ENCODE data around the gene ZFPL1.
A peak's percentile ranks its signal among the peaks of the same experiment; 100 is the strongest.

Gene ZFPL1

DNA sequence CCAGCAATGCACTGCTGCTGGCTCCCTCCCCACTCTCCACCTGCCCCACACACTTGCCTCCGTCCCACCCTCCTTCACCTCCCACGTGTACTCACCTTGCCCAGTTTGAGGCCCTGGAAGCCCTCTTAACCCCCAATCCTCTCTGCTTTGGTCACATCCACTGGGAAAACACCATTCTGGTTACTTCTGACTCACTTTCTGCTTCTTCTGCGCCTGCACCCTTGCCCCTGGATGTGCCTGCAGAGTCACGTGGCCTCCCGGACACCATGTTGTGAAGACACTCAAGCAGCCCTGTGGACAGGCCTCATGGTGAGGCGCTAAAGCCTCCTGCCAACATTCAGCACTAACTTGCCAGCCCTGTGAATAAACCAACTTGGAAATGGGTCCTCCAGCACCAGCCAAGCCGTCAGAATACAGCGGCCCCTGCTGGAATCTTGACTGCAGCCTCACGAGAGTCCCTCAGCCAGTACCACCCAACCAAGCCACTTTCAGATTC lies 23.1 kb upstream of the ZFPL1 start:
- no peak for DNase-seq

DNA sequence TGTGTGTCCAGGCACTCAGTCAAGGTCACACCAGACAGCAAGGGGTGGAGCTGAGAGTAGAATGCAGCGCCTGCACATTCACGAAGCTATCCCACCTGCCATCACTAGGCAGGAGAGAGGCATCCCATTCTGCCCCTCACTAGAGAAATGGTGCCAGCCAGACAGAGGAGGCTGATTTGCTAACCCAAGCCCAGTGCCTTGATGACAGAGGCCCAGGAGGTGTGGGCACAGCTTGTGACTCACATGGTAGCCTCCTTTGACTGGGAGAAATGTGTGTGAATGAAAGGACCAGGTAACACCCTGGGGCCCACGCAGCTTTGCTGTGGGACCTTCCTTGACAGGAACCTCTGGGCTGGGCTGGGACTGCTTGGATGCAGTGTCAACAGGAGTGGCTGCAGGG lies 20.5 kb upstream of the ZFPL1 start:
- DNase-seq, result no peak

DNA sequence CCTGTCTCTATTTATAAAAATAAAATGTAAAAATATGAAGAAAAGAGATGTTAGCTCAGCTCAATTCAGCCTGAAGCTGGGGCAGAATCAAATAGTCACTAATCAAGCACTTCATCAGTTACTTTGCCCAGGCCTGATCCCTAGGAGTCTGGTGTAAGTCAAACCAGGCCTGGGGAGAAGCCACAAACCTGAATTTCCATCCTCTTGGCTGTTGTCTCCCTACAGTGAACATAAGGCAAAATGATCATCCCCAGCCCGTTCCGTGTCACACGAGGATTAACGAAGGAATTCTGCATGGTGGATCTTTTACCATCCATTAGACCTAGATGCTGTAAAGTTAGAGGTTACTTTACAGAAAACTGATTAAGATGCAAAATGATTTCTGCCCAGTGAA lies 19.2 kb upstream of the ZFPL1 start:
- no peak for DNase-seq

DNA sequence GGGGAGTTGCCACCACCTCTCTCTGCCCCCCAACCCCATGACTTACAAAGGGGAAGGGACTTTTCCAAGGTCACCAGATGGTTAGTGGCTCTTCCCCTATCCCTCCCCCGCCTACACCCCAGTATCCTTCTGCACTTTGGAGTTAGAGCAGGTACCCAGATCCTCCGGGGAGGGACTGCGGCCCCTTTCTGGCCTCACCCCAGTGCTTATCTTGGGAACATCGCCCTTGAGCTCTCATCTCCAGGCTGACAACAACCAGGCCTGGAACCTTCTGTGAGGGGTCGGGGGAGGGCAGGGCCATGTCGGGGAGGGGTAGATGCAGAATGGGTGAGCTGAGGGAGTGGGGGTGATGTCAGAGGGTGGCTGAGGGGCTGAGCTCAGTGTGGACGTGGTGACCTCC lies 18.2 kb upstream of the ZFPL1 start:
- DNase-seq, result no peak

DNA sequence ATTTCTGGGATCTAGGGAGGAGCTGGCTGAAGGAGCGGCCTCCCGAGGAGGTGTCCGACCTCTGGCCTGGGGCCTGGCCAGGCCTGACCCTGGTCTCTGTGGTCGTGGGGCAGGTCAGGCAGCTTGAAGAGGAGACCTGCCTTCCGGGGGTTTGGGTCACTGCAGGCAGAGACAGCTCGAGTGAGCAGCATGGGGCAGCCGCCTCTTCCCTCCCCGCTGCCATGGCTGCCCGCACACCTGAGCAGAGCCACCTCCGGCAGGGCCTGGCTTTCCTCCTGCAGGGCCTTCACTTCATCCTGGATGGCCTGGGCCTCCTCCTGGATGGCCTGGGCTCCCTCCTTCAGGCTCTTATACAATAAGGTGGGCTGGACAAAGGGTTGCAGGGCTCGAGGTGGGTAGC lies 17.7 kb upstream of the ZFPL1 start:
- DNase-seq, result no peak

DNA sequence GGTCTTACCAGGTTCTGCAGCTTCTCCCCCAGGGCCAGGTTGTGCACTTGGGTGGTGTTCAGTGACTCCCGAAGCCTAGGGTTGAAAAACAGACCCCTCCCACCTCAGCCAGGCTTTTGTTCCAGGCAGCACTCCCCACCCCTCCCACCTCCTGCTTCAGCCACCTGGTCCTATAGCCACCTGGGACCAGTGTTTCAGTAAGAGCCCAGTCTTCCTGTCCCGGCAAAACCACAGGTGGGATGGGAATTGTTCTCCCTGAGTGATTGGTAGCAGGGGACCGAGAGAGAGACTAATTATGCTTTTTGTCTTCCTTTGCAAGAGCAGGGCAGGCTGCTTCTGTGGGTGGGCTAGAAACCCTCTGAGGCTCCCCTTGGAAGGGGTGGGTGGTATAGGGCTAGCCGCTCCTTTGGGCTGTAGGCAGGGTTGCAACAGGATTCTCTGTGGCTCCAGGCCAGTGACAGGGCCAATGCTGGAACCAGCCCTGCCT lies 17.2 kb upstream of the ZFPL1 start:
- no peak for DNase-seq

DNA sequence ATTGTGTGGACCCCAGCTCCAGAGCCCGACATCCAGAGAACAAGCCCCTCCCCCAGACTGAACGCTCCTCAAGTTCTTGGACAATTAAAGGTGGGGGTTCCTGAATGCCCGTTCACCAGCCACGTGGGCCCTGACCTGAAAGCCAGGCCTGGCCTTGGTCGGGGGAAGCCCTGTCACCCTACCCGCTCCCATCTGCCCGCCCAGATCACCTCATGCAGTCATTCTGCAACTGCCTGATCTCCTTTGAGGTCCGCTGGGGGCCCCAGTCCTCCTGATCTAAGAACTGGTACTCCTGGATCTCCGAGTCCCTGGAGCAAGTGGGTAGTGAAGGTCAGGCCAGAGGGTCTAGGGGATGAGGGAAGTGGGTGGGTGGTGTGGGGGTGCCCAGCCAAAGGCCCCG lies 16.6 kb upstream of the ZFPL1 start:
- no peak for DNase-seq

DNA sequence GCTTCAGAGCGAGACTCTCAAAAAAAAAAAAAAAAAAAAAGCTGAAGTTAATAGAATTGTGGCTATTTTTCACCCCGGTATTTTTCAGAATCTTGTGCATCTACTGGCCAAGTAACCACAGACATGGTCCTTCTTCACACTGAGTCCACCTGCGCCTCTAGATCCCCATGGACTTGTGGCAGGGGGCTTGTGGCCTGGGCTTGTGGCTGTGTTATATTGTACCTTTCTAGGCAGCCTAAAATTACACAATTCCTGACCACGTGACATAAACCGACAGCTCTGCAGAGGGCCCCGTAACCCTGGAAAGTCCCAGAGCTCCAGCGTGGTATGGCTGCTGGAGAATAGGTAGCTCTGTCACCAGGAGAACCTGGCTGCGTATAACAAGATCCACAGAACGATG lies 14.8 kb upstream of the ZFPL1 start:
- peak; percentile 37 for DNase-seq

DNA sequence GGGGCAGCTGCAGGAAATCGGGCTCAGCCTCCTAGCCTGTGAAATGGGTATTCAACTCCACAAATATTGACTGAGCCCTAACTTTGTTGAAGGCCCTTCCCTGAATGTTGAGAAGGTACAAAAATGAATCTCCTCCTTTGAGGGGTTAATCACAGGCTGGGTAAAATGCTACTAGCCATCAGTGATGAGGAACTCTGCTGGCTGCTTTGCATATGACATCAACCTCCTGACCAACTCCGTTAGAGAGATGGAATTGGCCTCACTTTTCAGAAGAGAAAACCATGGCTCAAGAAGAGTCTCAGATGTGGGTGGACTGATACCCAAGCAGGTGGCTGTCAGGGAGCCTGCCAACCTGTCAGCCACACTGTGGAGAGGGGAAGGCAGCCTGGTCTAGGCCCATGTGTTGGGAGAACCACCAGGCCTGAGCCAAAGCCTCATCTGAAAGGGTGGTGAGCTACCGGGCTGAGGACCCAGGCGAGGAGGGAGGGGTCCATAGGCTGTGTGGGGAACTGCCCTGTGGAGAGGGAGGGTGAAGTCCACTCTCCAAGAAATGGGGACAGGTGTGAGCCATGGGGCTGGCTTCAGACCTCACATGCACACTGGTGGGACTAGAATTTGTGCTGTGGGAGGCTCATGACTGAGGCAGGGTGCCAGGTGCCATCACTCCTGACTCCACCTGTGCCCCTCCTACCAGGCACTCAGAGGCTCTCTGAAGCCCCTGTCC lies 12.0 kb upstream of the ZFPL1 start:
- DNase-seq, result no peak

DNA sequence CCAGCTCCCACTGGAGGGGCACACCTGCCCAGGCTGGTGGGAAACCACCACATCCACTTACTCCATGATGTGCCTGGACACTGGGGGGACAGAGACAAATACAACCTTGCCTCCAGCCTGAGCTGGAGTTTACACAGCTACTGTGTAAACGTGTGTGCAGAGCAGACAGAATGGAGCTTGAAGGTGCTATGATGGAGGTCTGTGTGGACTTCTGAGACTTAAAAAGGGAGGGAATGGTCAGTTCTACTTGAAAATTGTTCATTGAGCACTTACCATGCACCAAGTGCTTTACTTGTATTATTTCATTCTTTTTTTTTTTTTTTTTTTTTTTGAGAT lies 11.4 kb upstream of the ZFPL1 start:
- DNase-seq, result no peak

DNA sequence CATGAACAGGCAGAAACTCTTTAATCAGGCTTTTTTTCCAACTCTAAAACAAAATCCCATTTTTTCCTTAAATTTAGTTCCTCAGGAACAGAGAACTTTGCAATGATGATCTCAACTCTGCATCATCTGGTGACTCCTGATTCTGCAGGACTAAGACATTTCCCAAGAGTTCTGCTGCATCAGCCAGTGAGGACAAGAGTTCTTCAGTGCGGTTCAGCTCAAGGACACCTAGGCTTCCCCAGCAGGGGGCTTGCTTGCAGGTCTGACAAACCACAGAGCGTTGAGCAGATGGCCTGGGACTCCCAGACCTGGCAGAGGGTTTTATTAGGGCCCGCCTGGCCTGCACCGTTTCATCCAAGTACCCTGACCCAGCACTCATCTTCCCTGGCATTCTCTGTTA lies 6.6 kb upstream of the ZFPL1 start:
- no peak for DNase-seq

DNA sequence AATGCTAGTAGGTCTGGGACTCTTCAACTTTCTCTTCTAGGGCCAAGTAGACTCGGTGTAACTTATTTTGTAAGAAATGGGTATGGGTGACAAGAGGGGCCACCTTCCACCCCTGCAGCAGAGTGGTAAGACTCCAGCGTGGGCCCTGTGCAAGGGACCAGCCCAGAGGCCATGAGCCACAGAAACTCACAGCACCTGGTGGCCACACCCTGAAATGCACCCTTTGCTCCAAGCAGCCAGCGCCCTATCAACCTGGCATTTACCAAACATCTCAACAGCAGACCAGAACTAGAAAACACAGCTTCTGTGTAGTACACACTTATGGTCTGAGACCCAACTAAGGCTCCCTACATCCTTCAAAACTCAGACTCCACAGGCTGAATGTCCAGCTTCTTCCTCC lies 5.9 kb upstream of the ZFPL1 start:
- DNase-seq, result peak; percentile 71

DNA sequence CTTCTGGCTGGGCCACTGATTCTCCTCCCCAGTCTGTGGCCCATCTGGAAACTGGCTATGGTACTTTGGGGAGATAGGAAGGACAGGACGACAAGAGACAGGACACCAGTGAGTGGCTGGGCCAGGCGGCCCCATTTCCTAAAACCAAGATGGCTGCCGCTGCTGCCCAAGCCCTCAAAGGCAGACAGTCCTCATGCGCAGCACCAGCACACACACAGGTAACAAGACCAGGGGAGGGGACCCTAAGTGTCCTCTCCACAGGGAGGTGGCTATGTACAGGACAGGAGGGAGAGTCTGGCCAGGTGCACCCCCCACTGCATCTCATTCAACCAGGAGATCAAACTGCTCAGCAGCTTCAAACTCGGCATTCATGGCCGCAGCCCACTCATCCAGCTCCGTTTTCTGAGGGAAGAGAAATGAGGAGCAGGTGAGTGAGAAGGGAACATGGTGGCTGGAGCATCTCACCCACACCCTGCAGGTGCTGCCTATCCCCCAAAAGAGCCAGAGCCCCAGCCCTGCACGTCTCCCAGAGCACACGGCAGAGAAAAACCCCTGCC lies 5.2 kb upstream of the ZFPL1 start:
- DNase-seq, result no peak

DNA sequence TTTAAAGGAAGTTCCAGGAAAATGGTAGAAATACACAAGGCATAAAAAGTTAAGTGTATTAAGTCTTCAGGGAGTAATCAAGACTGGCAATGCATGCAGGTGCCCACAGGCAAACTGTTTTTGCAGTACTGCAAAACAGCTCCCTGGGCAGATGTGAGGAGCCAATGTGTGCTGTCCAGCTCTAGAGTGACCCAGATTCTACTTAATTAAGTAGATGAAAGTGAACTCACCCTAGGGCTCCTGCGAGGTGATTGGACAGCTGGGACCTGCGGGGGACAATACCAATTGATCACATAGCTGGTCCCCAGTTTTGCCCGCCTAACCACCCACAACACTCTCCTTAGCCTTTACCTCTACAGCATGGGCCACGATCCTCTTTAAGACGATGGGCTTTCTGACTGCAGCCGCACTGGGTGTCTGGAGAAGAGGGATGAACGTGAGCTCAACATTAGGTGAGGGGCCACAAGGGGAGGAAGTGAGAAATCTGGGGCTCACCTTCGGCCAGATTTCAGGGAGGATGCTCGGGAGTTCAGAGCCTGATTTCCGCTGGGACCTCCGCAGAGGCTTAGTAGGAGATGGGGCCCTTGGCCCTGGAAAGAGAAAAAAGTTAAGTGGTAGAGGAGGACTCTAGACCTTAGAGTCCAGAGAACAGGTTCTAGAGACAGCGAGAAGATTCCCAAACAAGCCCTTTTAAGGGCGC lies 738 bp upstream of the ZFPL1 start:
- DNase-seq, result no peak

DNA sequence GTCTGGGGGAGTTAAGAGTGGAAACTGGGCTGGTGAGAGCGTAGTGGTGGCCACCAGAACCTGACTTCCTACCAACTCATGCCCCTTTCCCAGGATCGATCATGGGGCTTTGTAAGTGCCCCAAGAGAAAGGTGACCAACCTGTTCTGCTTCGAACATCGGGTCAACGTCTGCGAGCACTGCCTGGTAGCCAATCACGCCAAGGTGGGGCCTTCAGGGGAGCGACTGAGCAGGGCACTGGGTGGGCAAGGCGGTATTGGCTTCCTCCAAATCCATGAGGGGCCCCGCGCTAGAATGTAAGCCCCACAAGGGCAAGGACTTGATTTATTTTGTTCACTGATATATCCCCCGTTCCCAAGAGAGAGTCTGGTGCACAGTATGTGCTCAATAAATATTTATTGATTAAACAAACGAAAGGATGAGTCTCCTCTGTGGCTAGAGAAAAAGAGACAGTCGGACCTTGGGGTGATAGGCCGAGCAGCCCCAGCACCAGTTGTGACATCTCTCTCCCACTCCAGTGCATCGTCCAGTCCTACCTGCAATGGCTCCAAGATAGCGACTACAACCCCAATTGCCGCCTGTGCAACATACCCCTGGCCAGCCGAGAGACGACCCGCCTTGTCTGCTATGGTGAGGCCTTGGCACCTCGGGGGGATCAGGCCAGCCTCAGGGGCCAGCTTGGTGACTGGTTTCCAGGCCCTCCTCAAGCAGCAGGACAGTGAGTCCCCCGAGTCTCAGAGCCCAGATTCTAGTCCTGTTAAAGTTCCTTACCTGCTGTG lies 765 bp downstream of the ZFPL1 start:
- no peak for DNase-seq

DNA sequence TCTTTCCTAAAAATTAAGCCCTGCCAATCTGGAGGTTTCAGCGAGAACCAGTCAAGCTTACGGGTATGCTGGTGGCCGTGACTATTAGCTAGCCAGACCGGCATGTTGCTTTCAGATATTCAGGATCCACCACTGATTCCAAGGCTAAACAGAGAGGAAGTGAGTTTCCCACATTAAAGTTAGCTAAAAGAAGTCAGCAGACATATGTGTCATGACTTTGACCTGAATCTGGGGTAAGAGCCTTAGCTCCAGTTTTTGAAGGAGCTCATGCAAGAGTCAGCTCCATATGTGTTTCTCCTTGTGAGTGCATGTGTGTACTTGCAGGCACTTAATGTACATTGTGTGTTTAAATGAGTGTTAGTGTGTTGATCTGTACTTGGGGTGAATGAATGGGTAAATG lies 1.4 kb downstream of the ZFPL1 start:
- no peak for DNase-seq

DNA sequence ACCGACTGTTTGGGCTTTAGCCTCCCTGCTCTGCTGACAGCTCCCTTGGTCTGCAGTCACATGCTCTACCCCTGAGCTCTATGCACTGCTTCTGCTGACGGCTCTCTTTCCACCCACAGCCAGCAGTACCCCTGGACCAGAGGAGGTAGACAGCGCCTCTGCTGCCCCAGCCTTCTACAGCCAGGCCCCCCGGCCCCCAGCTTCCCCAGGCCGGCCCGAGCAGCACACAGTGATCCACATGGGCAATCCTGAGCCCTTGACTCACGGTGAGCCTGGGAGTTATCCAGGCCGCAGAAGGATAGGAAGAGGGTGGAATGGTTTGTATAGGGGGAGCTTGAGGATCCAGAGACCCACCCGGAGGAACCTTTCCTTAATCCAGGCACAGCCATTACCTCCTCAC lies 2.8 kb downstream of the ZFPL1 start:
- DNase-seq, result no peak

DNA sequence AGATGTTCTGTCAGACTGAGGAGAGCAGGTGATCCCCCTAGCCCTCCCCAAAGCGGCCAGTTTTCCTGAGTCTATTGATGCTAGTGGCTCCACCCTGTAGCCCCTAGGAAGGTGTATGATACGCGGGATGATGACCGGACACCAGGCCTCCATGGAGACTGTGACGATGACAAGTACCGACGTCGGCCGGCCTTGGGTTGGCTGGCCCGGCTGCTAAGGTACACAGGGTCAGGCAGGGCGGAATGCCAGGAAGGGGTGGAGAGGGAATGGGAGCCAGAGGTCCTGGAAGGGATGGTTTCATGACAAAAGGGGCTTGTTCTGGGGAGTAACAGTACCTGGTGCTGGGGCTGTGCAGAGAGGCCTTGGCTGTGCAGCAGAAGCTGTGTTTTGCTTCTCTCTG lies 3.2 kb downstream of the ZFPL1 start:
- no peak for DNase-seq

DNA sequence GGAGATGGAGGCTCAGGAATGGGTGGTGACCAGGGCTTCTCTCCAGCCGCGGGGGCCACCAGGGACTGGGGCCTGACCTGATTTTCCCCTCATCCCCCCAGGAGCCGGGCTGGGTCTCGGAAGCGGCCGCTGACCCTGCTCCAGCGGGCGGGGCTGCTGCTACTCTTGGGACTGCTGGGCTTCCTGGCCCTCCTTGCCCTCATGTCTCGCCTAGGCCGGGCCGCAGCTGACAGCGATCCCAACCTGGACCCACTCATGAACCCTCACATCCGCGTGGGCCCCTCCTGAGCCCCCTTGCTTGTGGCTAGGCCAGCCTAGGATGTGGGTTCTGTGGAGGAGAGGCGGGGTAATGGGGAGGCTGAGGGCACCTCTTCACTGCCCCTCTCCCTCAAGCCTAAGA lies 3.8 kb downstream of the ZFPL1 start:
- no peak for DNase-seq

DNA sequence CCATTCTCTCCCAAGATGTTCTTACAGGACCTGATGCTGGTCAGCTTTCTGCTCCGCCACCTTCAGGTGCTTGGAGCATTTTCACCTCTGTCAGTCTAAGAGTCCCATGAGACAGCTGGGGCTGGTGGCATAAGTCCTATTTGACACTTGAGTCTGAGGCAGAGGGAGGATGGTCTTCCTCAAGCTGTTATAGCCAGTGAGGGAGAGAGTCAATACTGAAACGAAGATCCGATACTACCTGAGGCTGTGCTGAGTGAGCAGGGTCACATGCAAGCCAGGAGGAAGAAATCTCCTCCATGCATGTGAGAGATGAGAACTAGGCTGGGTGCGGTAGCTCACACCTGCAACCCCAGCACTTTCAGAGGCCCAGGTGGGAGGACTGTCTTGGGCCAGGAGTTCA lies 5.6 kb downstream of the ZFPL1 start:
- DNase-seq, result no peak

DNA sequence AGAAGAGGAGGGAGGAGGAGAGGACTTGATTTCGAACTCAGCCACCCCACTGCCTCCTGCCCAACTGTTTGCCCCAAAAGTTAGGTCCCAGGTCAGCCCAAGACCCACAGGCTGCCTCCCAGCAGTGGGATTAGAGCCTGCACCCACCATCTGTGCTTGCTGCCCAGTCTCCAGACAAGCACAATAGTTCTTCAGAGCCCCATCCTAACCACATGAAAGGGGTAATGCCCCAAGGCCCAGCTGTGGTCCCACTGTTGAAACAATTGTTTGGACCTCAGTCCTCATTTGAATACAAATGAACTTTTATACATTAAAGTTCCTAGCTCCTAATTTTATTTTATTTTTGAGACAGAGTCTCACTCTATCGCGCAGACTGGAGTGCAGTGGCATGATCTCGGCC lies 6.6 kb downstream of the ZFPL1 start:
- DNase-seq, result no peak

DNA sequence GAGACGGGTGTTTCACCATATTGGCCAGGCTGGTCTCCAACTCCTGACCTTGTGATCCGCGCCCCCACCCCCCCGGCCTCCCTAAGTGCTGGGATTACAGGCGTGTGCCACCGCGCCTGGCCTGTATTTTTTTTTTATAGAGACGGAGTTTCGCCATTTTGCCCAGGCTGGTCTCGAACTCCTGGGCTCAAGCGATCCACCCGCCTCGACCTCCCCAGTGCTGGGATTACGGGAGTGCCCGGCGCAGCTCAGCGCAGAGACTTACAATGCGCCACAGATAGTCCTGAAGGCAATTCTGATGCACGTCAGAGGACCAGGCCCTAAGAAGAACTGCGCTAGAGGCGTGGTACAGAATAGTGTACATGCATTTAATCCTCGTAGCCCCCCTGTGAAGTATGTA lies 11.4 kb downstream of the ZFPL1 start:
- DNase-seq, result no peak

DNA sequence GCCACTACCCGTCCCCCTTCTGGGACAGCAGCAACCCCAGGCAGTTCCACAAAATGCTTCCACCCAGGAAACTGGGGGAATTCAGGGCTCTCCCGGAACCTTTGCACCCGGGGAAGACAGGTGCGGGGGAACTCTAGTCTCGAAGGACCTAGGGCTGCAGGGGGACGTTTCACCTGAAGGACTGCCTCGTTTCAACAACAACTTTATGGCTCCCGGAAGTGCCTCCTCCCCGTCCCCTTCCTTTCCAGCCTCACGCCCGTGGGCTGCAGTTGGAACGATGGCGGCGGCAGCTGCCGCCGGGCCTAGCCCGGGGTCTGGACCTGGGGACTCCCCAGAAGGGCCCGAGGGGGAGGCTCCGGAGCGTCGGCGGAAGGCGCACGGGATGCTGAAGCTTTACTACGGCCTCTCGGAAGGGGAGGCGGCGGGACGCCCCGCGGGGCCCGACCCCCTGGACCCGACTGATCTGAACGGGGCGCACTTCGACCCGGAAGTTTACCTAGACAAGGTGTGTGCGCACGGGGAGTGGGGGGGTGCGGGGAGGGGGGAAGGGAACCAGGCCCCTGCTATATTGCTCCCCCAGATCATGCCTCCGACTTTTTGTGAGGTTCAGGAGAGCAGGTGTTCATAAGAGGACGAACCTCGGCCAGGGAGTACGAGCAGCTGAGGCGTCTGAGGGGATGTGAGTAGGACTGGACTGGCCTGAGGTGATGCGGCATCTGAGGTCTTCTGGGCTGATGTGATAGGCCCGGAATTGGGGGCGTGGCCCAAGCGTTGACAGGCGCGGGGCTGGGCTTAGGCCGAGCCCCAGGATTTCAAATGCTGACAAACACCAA lies 12.2 kb downstream of the ZFPL1 start, which contains the start of gene VPS51:
Gene VPS51 (plus strand): TSS at position 241 of the 833 bp plus-strand sequence. CDS start 37 bp downstream, at position 278.
- DNase-seq, result peak; percentile 90

Measured in activated CD4-positive, alpha-beta T cell treated with anti-CD3 and anti-CD28 coated beads, Interleukin-10, Interleukin-2, amounts not matched to agents 100 ng/mL and 50 ng/mL, durations not matched to agents 16 hours and 8 hours (primary cell).